Sigmoid colon (tissue), 4 donors: Measurements from ENCODE around the gene WBP2.

Experiments
- CTCF ChIP-seq, 4 experiments: fragments of 450-650 bp in 3 of 4; fragments of 200-600 bp in 1 of 4; IDR thresholded peaks; one replicate each; pipeline ENCODE4 v1.5.1; 2016 to 2019; ENCODE audit warnings: antibody characterized with exemption in 4 of 4, mild to moderate bottlenecking in 3 of 4, moderate library complexity in 2 of 4
- EP300 ChIP-seq, 4 donors: sonication (generic); formaldehyde crosslinking; IDR thresholded peaks; one replicate each; pipeline ENCODE4 v1.6.1; 2017; ENCODE audit warnings: antibody characterized with exemption in 4 of 4
- POLR2A ChIP-seq, 2 donors: fragments of 450-650 bp; IDR thresholded peaks; one replicate each; pipeline ENCODE4 v1.6.1; 2016; ENCODE audit warnings: antibody characterized with exemption in 2 of 2, mild to moderate bottlenecking in 2 of 2, moderate library complexity in 2 of 2

- TF ChIP-seq CTCF (IDR thresholded peaks at IDR 0.05) = no peak
- no peak for TF ChIP-seq POLR2A (IDR thresholded peaks at IDR 0.05)
- TF ChIP-seq EP300 (IDR thresholded peaks at IDR 0.05) = no peak
These were observed 44.9 kb downstream of the WBP2 start for GRCh38 chr17:75810216-75810615.
